KOPT-K1 (cell line): ENCODE data around the gene STX16.

Experiments
- H3K27ac ChIP-seq: fragments of 200-600 bp; sonication (generic); 2 replicates; pipeline ENCODE4 v1.5.1; 2016; ENCODE audit warnings: antibody characterized with exemption, mild to moderate bottlenecking, low read depth, low read length; ENCODE audit not compliant: poor library complexity, severe bottlenecking
- H3K36me3 ChIP-seq: fragments of 200-600 bp; sonication (generic); 2 replicates; pipeline ENCODE4 v1.5.1; 2017; ENCODE audit warnings: antibody characterized with exemption, mild to moderate bottlenecking, low read length, moderate library complexity; ENCODE audit not compliant: insufficient read depth
- H3K9me3 ChIP-seq: fragments of 200-600 bp; sonication (generic); 2 replicates; pipeline ENCODE4 v1.5.1; 2017; ENCODE audit warnings: antibody characterized with exemption, low read length, mild to moderate bottlenecking; ENCODE audit not compliant: insufficient read depth, poor library complexity, severe bottlenecking

STX16 gene

DNA sequence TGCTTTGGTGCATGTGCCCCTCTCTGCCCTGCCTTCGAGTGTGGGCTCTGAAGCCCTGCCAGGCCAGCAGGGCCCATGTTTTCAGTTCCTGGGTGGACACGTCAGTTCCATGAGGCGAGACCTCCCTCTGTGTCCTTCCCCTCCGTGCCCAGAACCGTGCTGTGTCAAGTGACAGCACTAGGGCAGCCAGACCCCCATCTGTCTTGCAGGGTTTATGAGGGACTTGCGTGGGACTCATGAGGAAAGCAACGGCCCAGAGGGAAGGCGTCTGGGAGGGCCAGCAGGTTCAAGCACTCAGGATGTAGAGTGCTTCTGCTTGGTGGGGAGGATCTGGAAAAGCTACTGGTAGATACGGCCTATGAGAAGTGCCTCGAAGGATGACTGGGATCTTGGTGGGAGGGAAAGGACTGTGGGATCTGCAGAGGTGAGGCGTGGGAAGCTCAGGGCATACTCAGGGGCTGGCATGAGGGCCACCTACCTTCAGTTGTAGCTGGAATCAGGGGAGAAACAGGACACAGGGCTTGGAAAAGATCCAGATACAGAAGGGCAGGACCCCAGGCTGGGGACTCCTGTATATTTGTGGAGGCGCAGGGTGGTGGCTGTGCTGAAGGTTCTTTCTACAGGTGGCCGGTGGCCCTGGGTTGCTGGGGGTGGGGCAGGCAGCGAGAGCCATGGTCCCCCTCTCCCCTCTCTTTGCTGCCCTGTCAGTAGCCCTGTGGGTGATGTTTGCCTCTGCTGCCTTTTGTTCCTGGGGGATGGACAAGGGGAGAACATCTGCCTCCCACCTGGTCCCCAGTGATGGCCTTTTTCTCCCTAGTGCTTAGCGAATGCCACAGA, 47.0 kb downstream of the STX16 start:
- no peak overlapping the region for H3K27ac ChIP-seq
- peaks cover 25% of the 10 kb centered on the region; the same call in 1 of the 2 replicates for H3K36me3 ChIP-seq

DNA sequence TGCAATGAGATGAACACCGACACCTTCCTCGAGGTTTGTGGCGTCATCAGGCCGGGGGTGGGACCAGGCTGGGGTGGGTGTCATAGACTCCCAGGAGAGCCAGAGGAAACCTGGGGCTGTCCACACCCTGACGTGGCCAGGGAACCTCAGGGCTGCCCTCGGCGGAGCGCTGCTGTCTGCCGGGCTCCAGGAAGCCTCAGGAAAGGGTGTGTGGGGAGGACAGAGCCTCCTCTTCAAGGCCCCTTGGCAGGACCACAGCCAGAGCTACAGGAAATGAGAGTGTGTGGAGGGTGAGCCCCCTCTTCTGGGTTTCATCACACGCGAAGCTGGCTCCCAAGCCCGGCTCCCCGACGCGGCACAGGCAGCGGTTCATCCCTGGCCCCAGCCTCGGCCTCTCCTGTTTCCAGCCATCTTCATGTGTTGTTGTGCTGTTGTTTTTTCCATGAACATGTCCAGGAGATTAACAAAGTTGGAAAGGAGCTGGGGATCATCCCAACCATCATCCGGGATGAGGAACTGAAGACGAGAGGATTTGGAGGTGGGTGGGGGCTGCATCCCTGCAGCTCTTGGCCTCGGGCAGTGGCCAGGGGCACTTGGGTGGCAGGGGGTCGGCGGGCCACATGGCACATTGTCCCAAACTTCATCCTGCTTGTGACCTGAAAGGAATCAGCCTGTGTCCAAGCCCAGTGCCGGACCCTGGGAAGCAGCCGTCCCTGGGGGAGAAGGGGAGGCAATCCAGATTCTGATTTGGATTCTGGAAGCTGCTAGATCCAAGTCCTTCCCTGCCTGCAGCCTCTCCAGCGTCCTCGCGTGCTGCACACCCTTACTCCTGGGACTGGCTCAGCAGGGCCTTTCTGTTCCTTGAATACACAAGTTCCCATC, 47.9 kb downstream of the STX16 start:
- no peaks in the 10 kb centered on the region for H3K9me3 ChIP-seq
- no peak overlapping the region for H3K27ac ChIP-seq
- peaks cover 34% of the 10 kb centered on the region; the same call in 1 of the 2 replicates for H3K36me3 ChIP-seq

More for the DNA sequence above, 47.0 kb downstream of the STX16 start:
- no peaks in the 10 kb centered on the region for H3K9me3 ChIP-seq

DNA sequence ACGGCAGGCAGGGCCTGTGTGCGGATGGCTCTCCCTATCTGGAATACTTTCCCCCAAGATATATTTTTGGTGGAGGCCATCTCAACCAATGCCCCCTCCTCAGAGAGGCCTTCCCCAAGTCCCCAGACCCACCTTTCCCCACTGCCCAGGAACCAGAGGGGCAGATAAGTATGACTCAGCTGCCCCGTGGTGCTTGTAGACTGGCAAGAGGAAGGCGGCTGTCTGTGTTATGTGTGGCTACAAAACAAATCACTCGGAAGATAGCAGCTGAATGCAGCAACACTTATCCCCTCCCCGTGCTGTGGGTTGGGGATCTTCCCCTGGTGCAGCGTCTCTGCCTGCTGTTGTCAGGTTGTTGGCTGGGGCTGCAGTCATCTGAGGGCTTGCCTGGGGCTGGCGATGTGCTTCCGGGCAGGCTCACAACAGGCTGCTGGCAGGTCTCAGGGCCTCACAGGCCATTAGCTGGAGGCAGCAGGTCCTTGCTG, 48.6 kb downstream of the STX16 start:
- Histone ChIP-seq H3K36me3 (peaks cover 38% of the 10 kb centered on the region; the same call in 1 of the 2 replicates), H3K27ac (no peak overlapping the region), H3K9me3 (no peaks in the 10 kb centered on the region)

DNA sequence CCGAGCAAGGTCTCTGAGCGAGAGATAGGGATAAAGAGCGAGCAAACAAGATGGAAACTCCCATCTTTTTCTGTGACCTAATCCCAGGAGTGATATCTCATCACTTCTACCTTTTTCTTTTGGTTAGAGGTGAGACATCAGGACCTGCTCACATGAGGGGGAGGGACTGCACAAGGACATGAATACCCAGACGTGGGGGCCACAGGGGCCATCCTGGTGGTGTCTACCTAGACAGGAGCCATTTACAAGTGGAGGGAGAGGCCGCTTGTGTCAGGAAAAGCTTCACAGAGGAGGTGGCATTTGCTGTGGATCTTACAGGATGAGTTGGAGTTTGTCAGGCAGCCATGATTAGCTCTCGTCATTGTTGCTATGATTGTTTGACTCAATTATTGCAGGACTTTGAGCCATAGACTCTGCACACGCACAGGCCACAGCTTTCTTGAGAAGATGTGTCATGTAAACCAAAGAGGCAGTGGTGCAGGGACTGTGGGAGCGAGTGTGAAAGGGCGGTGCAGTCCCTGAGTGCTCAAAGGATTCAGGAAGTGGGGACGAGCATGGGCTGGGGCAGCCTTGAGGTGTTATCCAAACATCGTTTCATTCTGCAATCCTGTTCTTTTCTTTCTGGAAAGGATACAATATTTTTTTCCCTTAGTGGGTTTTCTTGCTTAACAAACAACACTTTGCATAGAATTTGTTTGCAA, 49.2 kb downstream of the STX16 start:
- Histone ChIP-seq H3K27ac (no peak overlapping the region), H3K9me3 (no peaks in the 10 kb centered on the region), H3K36me3 (peaks cover 43% of the 10 kb centered on the region; the same call in 1 of the 2 replicates)

DNA sequence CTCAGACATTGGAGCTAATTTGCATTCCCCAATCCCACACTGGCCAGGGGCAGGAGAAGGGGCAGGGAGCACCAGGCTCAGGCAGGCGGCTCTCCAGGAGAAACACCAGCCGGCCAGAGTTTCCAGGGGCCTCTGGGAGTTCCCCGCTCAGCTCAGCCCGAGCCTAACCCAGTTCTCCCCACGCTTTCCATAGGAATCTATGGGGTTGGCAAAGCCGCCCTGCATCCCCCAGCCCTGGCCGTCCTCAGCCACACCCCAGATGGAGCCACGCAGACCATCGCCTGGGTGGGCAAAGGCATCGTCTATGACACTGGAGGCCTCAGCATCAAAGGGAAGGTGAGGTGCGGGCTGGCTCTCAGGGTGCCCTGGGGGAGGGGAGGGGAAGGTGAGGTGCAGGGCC, 49.7 kb downstream of the STX16 start:
- H3K36me3 ChIP-seq: peaks cover 43% of the 10 kb centered on the region; the same call in 1 of the 2 replicates
- H3K9me3 ChIP-seq: no peaks in the 10 kb centered on the region
- H3K27ac ChIP-seq: no peak overlapping the region

DNA sequence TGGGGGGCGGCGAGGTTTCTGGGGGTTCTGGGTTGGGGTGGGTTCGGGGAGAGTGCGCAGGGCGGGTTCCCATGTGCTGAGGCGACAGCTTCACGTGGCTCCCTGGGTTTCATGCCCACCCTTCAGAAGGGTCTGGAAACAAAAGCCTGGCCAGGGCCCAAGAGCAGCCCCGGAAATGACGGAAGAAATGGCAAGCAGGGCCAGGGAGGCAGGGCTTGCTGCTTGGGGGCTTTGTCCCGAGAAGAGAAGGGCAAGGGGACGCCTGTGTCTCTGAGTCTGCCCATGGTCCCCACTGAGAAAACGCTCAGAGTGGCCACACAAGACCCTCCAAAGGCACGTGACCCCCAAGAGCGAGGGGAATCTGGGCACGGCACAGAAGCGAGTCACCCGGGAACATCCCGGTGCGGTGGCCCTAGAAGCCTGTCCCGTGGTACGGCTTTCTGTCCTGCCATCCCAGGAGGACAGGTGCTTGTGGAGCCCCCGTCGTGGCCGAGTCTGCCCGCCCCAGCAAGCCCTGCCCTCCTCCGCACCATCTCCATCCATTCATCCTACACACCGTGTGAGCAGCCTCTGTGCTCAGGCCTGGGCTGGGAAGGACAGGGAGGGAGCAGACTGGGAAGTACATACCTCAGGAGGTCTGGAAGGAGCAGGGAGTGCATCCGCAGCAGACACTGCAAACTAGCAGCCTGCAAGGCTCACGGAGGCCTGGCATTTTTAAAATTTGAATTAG, 50.5 kb downstream of the STX16 start:
- Histone ChIP-seq H3K36me3 (peaks cover 43% of the 10 kb centered on the region; the same call in 1 of the 2 replicates), H3K9me3 (no peaks in the 10 kb centered on the region), H3K27ac (no peak overlapping the region)

DNA sequence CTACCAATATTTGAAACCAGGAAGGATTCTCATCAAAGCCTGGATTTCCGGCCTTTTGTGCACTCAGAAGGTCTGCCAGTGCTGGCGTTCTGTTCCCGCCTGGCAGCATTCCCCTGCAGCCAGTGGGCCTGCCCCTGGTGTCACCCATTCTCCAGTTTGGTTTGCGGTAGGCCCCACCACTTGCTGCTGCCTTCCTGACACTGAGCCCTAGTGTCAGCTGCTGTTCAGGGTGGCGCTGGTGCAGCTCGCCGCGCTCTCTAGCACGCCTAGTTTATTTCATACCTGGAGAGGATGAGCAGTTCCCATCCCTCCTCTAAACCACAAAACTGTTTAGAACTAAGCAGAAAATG, 51.1 kb downstream of the STX16 start:
- Histone ChIP-seq H3K27ac (no peak overlapping the region), H3K9me3 (no peaks in the 10 kb centered on the region), H3K36me3 (peaks cover 43% of the 10 kb centered on the region; the same call in 1 of the 2 replicates)

DNA sequence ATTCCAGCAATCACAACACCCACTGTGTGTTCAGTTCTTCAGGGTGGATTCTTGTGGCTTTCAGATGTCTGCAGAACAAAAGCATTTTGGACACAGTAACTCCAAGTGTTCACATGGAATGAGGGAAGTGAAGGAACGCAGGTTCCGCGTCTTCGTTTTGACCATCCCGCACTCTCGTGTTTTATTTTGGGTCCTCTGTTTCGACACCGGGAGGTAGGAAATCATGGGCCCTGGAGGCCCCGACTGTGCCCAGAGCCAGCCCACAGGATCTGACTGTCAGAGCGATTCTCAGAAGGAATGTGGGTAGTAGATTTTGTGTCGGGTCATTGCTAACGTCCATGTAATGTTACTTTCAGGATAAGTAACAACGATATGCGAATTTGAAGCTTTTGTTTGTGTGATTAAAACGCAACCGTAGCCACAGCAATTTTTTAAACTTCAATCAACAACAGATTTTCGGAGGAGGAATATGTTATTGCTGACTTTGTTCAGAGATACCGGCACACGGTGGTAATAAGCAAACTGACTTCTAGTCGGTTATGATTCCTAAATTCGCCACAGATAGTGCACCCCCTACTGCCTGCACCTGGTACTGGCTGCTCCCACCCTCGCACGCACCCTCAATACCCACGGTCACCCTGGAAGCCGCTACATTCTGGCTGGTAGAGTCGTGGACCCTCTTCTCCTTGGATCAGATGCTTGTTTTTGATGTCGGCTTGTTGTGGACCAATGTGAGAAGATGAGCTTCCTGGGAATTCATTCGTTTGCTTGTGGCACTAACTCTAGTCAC, 52.0 kb downstream of the STX16 start:
- Histone ChIP-seq H3K36me3 (peaks cover 35% of the 10 kb centered on the region; the same call in 1 of the 2 replicates), H3K27ac (no peak overlapping the region), H3K9me3 (no peaks in the 10 kb centered on the region)

DNA sequence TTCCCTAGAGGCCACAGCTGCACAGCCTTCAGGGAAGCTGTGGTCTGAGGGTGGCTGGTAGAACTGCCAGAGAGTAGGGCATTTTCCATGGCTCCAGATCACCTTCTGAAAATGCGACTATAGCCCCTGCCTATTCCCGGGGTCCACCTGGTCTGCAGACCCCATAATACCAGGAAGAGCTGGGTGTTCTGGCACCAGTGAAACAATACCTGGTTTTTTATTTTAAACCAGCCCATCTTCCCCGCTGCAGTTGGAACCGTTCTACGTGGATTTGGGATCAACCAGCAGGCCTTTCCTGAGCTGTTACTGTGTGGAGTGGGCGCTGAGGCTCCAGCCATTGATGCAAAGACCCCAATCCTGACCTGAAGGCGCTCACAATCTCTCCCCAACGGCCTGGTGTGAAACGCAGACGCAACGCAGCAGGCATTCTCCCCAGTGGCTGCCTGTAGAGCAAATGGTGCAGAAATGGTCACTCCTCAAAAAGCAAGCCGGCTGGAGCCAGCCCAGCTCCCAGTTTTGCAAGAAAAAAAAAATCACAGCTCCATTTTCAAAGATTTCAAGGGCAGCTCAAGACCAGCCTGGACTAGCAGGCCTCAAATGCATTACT, 52.8 kb downstream of the STX16 start:
- no peak overlapping the region for H3K27ac ChIP-seq
- peaks cover 33% of the 10 kb centered on the region; the same call in 1 of the 2 replicates for H3K36me3 ChIP-seq
- H3K9me3 ChIP-seq: no peaks in the 10 kb centered on the region

DNA sequence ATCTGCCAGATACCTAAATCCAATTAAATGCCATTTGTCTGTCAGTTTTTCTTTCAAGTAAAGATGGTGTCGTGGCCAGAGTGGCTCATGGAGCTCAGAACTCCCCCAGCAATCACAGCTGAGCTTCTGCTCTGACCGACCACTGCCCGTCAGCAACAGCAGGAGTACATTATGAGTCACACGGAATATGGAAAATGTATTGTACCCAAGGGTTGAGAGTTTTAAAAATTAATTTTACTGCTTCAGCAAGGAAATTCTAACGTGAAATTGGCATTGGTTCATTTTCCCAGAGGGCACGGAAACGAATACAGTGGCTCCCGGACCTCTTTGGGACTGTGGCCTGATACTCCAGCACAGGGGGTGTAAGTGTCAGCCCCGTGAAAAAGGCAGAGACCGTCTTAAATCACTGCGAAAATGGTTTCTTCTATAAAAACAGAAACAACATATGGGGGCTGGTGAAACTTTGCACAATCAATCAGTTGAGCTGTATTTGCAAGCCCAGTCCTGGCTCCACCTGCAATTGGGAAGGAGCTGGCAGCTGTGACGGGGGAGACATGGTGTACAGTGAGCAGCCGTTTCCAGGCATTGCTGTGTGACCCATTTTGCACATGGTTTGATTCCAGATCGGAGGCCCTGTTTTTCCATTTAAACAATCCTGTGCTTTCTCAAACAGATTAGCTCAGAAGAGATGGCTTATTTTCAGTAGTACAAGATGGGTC, 54.3 kb downstream of the STX16 start:
- H3K27ac ChIP-seq: no peak overlapping the region
- H3K36me3 ChIP-seq: peaks cover 27% of the 10 kb centered on the region; the same call in 1 of the 2 replicates
- H3K9me3 ChIP-seq: no peaks in the 10 kb centered on the region

DNA sequence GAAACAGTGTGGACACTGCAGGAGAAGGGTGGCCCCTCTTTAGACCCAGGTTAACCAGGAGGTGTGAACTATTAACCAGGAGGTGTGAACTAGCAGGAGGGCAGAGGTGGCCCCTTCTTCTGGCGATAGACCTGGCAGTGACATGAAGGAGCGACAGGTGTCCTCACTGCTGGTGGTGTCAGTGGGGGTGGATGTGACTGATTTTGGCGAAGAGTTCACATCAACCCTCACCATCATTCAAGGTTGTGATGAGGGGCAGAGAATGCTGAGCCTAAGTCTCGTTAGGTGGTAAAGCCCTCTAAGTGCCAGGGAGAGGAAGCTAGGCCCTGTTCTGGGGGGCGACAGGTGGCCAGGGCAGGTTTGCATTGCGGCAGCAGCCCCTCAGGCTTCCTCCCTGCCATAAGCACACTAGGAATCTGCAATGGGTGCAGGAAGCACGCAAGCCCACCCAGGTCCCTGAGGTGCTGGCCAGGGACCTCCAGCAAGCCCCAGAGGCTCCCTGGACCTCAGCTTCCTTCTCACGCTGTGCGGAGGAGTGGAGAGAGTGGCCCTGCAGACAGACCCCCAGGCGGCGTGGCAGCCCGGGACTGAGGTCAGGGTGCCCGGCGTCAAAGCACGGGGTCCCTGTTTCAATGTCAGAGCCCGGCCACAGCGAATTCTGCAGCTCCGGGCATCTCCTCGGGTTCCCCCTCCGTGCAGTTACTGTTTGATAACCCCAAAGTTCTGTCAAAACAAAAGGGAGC, 55.2 kb downstream of the STX16 start:
- H3K27ac ChIP-seq: no peak overlapping the region
- H3K9me3 ChIP-seq: no peaks in the 10 kb centered on the region
- H3K36me3 ChIP-seq: peaks cover 24% of the 10 kb centered on the region; the same call in 1 of the 2 replicates

DNA sequence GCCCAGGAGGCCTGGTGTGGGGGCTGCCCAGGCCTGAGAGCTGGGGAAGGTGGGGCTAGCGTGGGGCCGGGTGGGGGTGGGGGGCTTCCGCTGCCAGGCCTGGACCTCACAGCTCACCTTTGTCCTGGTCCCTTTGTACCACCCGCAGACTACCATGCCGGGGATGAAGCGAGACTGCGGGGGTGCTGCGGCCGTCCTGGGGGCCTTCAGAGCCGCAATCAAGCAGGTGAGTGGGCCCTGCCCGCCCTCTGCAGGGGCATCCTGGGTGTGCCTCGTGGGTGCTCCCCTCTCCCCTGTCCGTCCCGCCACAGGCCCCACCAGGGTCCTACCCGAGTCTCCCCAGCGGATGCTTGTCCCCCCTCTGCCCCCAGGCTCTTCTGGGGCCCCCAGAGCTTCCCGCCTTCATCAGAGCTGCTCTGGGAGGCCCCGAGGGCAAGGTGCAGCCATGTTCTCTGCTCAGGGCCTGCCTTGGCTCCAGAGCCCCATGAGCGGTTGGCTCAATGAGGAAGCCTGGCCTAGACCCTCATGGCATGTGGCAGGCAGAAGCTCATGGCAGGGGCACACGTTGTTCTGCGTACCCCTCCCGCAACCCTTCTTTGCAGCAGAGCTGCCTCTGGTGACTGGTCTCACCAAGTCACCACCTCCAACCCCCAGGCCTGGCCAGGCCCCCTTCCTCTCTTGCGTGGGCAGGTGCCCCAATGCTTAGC, 56.0 kb downstream of the STX16 start:
- H3K36me3 ChIP-seq: peaks cover 24% of the 10 kb centered on the region; the same call in 1 of the 2 replicates
- no peak overlapping the region for H3K27ac ChIP-seq
- H3K9me3 ChIP-seq: no peaks in the 10 kb centered on the region
